Stomach (tissue), 4 donors: ENCODE data around the gene CAMSAP2.

Experiments
- EP300 ChIP-seq: sonication (generic); formaldehyde crosslinking; IDR thresholded peaks from one replicate; pipeline ENCODE4 v1.6.1; 2017; ENCODE audit warnings: antibody characterized with exemption
- POLR2A ChIP-seq, 4 donors: fragments of 450-650 bp; IDR thresholded peaks; one replicate each; pipeline ENCODE4 v1.6.1; 2016; ENCODE audit warnings: antibody characterized with exemption in 4 of 4, control low read depth in 2 of 4, mild to moderate bottlenecking in 1 of 4, moderate library complexity in 1 of 4
- TF ChIP-seq, protein P1 (sequence below), 7 experiments: fragments of 450-650 bp in 4 of 7; fragments of 200-600 bp in 3 of 7; sonication (generic) in 3 of 7; IDR thresholded peaks; one replicate each; pipeline ENCODE4 v1.5.1; 2016 to 2019; ENCODE audit warnings: antibody characterized with exemption in 7 of 7, control low read depth in 2 of 7, mild to moderate bottlenecking in 1 of 7

DNA sequence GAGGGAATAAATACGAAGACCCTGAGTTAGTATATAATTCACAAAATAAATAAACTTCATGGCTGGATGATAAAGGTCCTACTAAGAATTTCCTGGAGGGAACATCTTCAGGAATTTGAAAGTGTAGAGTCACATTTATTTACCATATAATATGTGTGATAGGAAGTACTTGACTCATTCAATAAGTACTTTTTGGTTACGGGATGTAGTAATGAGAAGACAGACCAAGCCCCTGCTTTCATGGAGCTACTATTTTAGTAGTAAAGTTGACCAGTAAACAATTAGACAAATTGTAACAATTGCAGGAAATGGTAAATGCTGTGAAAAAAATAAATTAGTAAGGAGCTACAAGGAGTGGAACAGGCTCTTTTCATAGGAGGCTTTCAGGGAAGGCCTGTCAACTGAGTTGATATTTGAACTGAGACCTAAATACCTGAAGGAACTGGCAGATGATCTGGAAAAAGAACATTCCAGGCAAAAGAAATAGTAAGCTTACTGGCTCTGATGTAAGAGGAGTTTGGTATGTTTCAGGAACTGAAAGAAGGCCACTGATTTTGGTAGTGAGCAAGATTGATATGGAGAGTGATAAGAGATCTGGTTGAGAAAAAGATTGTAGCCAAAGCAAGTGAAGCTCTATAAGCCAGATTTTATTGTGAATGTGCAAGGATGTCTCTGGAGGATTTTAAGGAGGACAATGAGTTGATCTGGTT lies 36.2 kb downstream of the CAMSAP2 start:
- TF ChIP-seq, protein P1, sequence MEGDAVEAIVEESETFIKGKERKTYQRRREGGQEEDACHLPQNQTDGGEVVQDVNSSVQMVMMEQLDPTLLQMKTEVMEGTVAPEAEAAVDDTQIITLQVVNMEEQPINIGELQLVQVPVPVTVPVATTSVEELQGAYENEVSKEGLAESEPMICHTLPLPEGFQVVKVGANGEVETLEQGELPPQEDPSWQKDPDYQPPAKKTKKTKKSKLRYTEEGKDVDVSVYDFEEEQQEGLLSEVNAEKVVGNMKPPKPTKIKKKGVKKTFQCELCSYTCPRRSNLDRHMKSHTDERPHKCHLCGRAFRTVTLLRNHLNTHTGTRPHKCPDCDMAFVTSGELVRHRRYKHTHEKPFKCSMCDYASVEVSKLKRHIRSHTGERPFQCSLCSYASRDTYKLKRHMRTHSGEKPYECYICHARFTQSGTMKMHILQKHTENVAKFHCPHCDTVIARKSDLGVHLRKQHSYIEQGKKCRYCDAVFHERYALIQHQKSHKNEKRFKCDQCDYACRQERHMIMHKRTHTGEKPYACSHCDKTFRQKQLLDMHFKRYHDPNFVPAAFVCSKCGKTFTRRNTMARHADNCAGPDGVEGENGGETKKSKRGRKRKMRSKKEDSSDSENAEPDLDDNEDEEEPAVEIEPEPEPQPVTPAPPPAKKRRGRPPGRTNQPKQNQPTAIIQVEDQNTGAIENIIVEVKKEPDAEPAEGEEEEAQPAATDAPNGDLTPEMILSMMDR (IDR thresholded peaks at IDR 0.05): no peak
- TF ChIP-seq POLR2A (IDR thresholded peaks at IDR 0.05) (no peak), EP300 (no peak)
